Ascending aorta (tissue), 2 donors: ENCODE results near the gene FAM174C. TPM values are rescaled to one million over a fixed set of nuclear protein-coding genes. Genes with fewer than 3 reads are reported as not detected.

Experiments used
- DNase-seq, 2 donors: peaks; one replicate each; pipeline ENCODE4 v3.0.0-alpha.2; 2019; ENCODE audit warnings: low spot score in 2 of 2
- H3K27ac ChIP-seq, 2 donors: fragments of 200-600 bp; sonication (generic); one replicate each; pipeline ENCODE4 v1.5.1; 2016 to 2017; ENCODE audit warnings: mild to moderate bottlenecking in 1 of 2
- H3K27me3 ChIP-seq: fragments of 200-600 bp; sonication (generic); one replicate; pipeline ENCODE4 v1.5.1; 2017
- H3K36me3 ChIP-seq, 2 donors: fragments of 200-600 bp; sonication (generic); one replicate each; pipeline ENCODE4 v1.5.1; 2016
- H3K4me1 ChIP-seq, 2 donors: fragments of 200-600 bp; sonication (generic); one replicate each; pipeline ENCODE4 v1.5.1; 2016 to 2017; ENCODE audit warnings: mild to moderate bottlenecking in 1 of 2
- H3K4me3 ChIP-seq, 2 donors: fragments of 200-600 bp; sonication (generic); one replicate each; pipeline ENCODE4 v1.5.1; 2016 to 2017; ENCODE audit warnings: mild to moderate bottlenecking in 1 of 2
- H3K9me3 ChIP-seq, 2 donors: fragments of 200-600 bp; sonication (generic); one replicate each; pipeline ENCODE4 v1.5.1; 2016
- CTCF ChIP-seq, 3 experiments: fragments of 200-600 bp in 2 of 3; fragments of 450-650 bp in 1 of 3; sonication (generic) in 2 of 3; IDR thresholded peaks; one replicate each; pipeline ENCODE4 v1.5.1; 2016 to 2019; ENCODE audit warnings: antibody characterized with exemption in 3 of 3, mild to moderate bottlenecking in 1 of 3, moderate library complexity in 1 of 3
- intact Hi-C: fragments of 100-400 bp; cut with DNase I; formaldehyde crosslinking; loops from one replicate; pipeline ENCODE4 v1.15.1; 2023
- total RNA-seq: library from RNA; depleted of rRNA; stranded (reverse); fragments of >200 nt; gene quantifications from one replicate; pipeline ENCODE4 v1.1.0, GENCODE V29; 2016

The FAM174C gene
- total RNA-seq, 1 donor from 2014 or later, result 156 TPM

GRCh38 chr19:1236576-1236975 lies 38.8 kb upstream of the FAM174C start:
- intact Hi-C loops, result no loop called here
- no peak overlapping the region for H3K27ac ChIP-seq
- no peaks in the 10 kb centered on the region for H3K36me3 ChIP-seq
- H3K27me3 ChIP-seq, result no peaks in the 10 kb centered on the region
- H3K4me3 ChIP-seq, result peak overlapping the region; percentile 47 to 71
- no peak for DNase-seq
- H3K4me1 ChIP-seq, result peaks cover 10 to 29% of the 10 kb centered on the region in 2 donors
- no peak for TF ChIP-seq CTCF (IDR thresholded peaks at IDR 0.05)
- no peaks in the 10 kb centered on the region for H3K9me3 ChIP-seq

GRCh38 chr19:1237027-1237659 lies 38.2 kb upstream of the FAM174C start:
- intact Hi-C loops, result no loop called here

GRCh38 chr19:1237754-1238368 lies 37.5 kb upstream of the FAM174C start, which contains the start of gene CBARP:
Gene CBARP (minus strand): TSS chr19:1238005. CDS start chr19:1236100, 1,905 bp downstream.
- H3K27me3 ChIP-seq, result no peaks in the 10 kb centered on the region
- peaks cover 15 to 31% of the 10 kb centered on the region in 2 donors for H3K4me1 ChIP-seq
- H3K4me3 ChIP-seq, result peak within 1 kb of the TSS; percentile 47 to 71
- H3K27ac ChIP-seq, result peak within 1 kb of the TSS; percentile 80 to 92
- no peak for DNase-seq
- intact Hi-C loops, result loop anchor here (1.0 to 2.0 kb wide), 2 partner anchors 33 to 65 kb away; partner anchors contain the start of gene STK11
- no peaks in the 10 kb centered on the region for H3K9me3 ChIP-seq
- no peak for TF ChIP-seq CTCF (IDR thresholded peaks at IDR 0.05)
- H3K36me3 ChIP-seq, result no peaks in the 10 kb centered on the region

More at GRCh38 chr19:1237027-1237659, 38.2 kb upstream of the FAM174C start:
- H3K27me3 ChIP-seq, result no peaks in the 10 kb centered on the region
- DNase-seq, result no peak
- H3K36me3 ChIP-seq, result no peaks in the 10 kb centered on the region
- TF ChIP-seq CTCF (IDR thresholded peaks at IDR 0.05), result no peak
- H3K4me3 ChIP-seq, result peak overlapping the region; percentile 47 to 71
- peak overlapping the region in 1 of 2 donors; percentile 4 for H3K27ac ChIP-seq
- H3K9me3 ChIP-seq, result no peaks in the 10 kb centered on the region
- H3K4me1 ChIP-seq, result peaks cover 11 to 30% of the 10 kb centered on the region in 2 donors

GRCh38 chr19:1238369-1239303 lies 36.7 kb upstream of the FAM174C start:
- no peak for TF ChIP-seq CTCF (IDR thresholded peaks at IDR 0.05)
- H3K36me3 ChIP-seq, result no peaks in the 10 kb centered on the region
- H3K27me3 ChIP-seq, result no peaks in the 10 kb centered on the region
- intact Hi-C loops, result loop anchor here (1.0 to 2.0 kb wide), 2 partner anchors 33 to 66 kb away; partner anchors contain the start of gene STK11
- peaks cover 19 to 32% of the 10 kb centered on the region in 2 donors for H3K4me1 ChIP-seq
- DNase-seq, result no peak
- H3K9me3 ChIP-seq, result no peaks in the 10 kb centered on the region
- H3K4me3 ChIP-seq, result peak overlapping the region; percentile 47 to 62
- peak overlapping the region; percentile 80 to 92 for H3K27ac ChIP-seq

GRCh38 chr19:1239420-1239795 lies 35.9 kb upstream of the FAM174C start:
- Histone ChIP-seq H3K4me3 (no peak overlapping the region), H3K27ac (peak overlapping the region; percentile 80 to 92), H3K36me3 (no peaks in the 10 kb centered on the region), H3K27me3 (no peaks in the 10 kb centered on the region), H3K9me3 (no peaks in the 10 kb centered on the region), H3K4me1 (peaks cover 24 to 39% of the 10 kb centered on the region in 2 donors)
- no peak for TF ChIP-seq CTCF (IDR thresholded peaks at IDR 0.05)
- no peak for DNase-seq
- intact Hi-C loops, result loop anchor here (2.0 kb wide), 1 partner anchor 67 kb away; no protein-coding TSS in a partner anchor
